Gastrocnemius medialis (tissue), 4 donors: ENCODE data around the gene MMP15.

Experiments
- CTCF ChIP-seq, 5 experiments: fragments of 450-650 bp in 3 of 5; fragments of 200-600 bp in 2 of 5; sonication (generic) in 2 of 5; IDR thresholded peaks in 4 of 5; conservative IDR thresholded peaks in 1 of 5; 1 replicate in 4 of 5; 2 replicates in 1 of 5; pipeline ENCODE4 v1.5.1; 2016 to 2019; ENCODE audit warnings: antibody characterized with exemption in 5 of 5, mild to moderate bottlenecking in 3 of 5, moderate library complexity in 3 of 5
- POLR2A ChIP-seq, 2 donors: fragments of 450-650 bp; IDR thresholded peaks; one replicate each; pipeline ENCODE4 v1.6.1; 2017; ENCODE audit warnings: antibody characterized with exemption in 2 of 2, mild to moderate bottlenecking in 2 of 2, moderate library complexity in 2 of 2

DNA sequence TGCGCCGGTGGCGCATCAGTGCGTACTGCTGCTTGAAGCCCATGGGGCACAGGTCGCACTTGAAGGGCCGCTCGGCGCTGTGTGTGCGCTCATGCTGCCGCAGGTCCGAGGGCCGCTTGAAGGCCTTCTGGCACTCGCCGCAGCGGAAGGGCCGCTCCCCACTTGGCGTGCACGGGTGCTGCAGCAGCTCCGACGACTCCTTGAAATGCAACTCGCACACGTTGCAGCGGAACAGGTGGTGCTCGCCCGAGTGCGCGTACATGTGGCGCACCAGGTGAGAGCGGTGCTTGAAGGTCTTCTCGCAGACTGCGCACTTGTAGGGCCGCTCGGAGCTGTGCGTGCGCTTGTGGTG, 28.4 kb upstream of the MMP15 start:
- TF ChIP-seq CTCF (IDR thresholded peaks at IDR 0.05 in 4 of 5, conservative IDR thresholded peaks at IDR 0.05 in 1 of 5): no peak
- no peak for TF ChIP-seq POLR2A (IDR thresholded peaks at IDR 0.05)
